Measurements from ENCODE around the gene NEMP1.
"Not testable (repeated sequence)": the region's sequence is repeated elsewhere in the genome, so short reads cannot be mapped to it uniquely, and the experiment has no call there.

Gene NEMP1, protein sequence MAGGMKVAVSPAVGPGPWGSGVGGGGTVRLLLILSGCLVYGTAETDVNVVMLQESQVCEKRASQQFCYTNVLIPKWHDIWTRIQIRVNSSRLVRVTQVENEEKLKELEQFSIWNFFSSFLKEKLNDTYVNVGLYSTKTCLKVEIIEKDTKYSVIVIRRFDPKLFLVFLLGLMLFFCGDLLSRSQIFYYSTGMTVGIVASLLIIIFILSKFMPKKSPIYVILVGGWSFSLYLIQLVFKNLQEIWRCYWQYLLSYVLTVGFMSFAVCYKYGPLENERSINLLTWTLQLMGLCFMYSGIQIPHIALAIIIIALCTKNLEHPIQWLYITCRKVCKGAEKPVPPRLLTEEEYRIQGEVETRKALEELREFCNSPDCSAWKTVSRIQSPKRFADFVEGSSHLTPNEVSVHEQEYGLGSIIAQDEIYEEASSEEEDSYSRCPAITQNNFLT

DNA sequence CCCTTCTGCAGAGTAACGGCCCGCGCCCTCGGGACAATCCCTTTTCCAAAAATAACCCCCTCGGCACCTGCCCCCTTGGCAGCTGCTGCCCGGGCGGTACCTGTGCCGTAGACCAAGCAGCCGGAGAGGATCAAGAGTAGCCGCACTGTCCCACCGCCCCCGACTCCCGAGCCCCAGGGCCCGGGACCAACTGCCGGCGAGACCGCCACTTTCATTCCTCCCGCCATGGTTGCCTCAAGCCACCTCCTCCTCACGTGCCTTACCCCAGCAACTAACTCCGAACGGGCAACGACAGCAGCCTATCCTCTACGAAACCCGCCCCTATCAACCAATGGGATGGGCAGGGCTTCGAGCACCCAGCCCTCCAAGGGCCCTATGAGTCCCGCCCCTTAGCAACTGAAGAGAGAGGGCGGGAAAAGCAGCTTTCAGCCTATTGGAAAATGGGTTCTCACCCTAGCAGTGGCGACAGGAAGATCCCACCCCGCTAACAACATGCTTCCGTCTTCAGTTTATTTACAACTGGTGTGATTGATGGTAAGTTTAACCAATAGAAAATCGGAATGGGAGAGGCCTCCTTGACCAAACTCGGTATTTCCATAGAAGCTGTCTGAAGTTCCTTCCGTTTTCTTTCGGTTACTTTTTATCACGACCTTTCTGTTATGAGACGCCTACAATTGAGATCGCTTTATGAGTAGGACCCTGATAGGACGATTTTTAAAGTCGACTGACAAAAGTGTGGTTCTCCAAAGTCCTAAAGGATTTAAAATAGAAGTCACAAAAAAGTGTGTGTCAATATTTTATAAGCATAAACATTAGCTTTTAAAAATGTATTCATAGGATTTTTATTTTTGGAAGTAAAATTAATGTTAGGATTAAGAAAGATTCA is at the start of gene NEMP1:
NEMP1 (minus strand) TSS at position 273 of the 886 bp plus-strand sequence; CDS start at position 227, 46 bp downstream.
- DNase-seq (ENCODE audit: low read depth, low spot score): peak; percentile 100

DNA sequence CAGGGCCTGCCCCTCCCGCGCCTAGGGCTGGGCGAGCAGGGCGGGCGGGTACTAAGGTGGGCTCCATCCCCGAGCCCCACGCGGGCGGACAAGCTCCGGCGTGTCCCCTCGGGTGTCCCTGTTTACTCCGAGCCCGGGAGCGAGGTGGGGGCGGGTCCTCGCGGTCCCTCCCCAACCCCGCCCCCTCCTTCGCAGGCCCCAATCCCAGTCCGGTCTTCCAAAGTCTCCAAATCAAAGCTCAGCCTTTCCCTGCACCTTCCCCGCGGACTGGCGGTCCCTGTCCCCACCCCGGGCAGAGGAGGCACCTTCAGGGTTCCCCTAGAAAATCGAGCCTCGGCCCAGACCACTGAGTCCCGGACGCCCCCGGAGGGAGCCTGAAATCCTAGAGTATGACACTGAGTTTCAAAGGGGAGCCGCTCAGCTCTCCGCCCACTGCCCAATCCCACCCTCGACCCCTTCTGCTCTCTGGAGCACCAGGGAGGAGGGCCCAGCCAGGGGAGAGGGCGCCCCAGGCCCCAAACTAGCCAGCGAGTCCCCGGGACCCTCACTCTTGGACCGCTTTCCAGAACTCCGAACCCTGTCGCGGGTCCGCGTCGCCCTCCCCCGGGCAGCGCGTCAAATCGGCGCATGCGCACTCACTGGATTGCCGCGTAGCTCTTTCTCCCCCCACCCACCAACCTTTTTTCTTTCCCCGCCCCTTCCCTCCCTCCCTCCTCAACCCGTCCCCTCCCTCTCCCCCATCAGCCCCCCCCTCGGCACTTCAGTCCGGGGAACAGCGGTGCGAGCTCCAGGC is 49.3 kb upstream of the NEMP1 start, which contains the start of gene LRP1:
LRP1 (plus strand) TSS at position 758 of the 793 bp plus-strand sequence. CDS start 482 bp downstream, outside the sequence.
- peak; percentile 93 for DNase-seq (ENCODE audit: low read depth, low spot score)

DNA sequence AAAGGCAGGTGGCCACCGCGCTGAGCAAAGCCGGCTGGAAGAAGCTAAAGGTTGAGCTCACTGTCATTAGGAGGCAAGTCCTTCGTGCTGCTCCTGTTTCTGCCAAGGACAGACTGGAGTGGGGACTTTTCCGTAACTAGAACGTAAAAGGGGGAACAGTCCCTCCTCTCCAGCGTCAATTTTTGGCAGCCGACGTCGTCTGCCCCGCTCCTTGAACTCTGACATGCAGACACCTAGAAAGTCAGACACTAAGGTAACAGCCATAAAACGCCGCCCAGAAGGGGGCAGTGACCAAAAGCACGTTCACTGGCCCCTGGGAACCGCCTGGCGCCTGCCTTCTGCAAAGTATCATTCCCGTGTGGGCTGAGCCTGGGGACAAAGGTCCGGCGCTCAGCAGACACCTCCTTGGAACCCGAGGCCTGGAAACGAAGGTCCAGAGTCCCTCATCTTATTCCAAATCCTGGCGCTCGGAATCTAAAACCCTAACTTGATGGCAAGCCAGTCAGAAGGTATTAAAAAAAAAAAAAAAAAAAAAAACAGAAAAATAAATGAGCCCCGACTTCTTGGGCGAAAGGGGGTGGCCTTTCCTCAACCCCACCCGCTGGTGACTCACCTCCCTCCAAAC is 48.6 kb upstream of the NEMP1 start:
- peak; percentile 59 for DNase-seq (ENCODE audit: low read depth, low spot score)

DNA sequence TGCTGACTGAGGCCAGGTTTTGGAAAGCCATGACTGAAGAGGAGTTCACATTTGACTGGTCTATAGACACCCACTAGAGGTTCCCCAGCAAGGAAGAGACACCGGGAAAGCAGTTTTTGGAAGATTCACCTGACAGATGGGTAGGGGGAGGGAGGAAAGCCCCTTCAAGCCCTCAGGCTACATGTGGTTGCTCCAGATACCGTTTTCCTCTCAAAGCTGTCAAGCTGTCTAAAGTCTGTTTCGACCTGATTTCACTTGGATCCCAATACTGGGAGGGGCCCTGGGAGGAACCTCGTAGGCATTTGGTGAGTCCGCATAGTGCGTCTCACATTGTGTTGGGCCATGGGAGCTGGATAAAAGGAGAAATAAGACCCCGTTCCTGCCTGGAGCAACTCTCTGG is 48.0 kb upstream of the NEMP1 start:
- DNase-seq (ENCODE audit: low read depth, low spot score): no peak

DNA sequence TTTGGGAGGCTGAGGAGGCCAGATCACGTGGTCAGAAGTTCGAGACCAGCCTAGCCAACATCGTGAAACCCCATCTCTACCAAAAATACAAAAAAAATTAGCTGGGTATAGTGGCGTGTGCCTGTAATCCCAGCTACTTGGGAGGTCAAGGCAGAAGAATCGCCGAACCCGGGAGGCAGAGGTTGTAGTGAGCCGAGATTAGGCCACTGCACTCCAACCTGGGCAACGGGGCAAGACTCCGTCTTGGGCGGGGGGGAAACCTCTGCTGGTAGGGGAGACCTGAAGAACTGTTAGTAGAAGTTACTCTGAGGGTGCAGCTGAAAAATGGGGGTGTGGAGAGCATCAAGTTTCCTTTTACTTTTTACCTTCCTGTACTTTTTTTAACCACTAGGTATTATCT is 47.5 kb upstream of the NEMP1 start:
- no peak for DNase-seq (ENCODE audit: low read depth, low spot score)

DNA sequence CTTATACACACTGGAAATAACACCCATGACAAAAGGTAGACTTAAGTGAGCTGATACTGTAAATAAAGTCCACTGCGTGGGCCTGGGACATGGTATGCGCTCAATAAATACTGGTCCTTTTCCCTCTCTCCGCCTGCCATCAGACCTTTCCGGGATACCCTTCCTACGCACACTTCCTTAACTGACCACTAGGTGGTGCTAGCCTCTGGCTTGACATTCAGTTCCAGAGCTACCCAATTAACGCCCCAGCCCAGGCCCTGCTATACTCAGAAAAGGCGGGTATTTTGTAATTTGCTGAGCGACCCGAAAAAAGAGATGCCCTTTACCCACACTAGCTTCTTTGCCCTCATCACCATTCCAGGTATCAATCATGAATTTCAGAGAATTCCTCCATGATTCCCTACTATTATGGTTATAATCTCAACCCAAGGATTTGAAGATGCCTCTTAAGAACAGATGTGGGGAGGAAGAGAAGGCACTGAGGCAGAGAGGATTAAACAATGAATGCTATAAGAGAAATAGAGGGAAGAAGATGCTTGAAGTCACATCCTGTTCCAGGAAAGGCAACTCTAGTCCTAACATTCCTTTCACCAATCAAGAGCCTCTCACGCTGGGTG is 45.8 kb upstream of the NEMP1 start:
- DNase-seq (ENCODE audit: low read depth, low spot score): peak; percentile 87

DNA sequence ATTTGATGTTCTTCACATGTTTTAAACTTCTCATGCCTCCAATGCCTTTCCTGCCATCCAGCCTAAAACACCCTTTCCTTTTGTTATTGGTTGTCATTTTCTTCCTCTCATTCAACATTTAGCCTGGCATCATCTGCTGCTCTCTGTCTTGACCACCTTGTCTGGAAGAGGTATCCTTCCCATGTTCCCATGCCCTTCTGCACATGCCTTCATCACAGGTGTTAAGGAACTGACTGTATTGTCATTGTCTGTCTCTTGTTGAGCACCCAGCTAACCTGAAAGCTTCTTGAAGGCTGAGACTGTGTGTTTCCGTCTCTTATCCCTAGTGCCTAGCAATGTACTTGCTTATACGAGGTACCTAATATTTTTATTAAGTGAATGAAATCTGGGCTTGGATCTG is 45.2 kb upstream of the NEMP1 start:
- no peak for DNase-seq (ENCODE audit: low read depth, low spot score)

DNA sequence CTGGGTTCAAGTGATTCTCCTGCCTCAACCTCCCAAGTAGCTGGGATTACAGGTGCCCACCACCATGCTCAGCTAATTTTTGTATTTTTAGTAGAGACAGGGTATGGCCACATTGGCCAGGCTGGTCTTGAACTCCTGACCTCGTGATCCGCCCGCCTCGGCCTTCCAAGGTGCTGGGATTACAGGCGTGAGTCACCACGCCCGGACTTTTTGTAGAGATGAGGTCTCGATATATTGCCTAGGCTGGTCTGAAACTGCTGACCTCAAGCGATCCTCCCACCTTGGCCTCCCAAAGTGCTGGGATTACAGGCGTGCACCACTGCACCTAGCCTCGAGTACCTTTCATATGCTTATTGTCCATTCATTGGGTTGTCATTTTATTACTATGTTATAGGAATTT is 42.1 kb upstream of the NEMP1 start:
- DNase-seq (ENCODE audit: low read depth, low spot score): not testable (repeated sequence)

DNA sequence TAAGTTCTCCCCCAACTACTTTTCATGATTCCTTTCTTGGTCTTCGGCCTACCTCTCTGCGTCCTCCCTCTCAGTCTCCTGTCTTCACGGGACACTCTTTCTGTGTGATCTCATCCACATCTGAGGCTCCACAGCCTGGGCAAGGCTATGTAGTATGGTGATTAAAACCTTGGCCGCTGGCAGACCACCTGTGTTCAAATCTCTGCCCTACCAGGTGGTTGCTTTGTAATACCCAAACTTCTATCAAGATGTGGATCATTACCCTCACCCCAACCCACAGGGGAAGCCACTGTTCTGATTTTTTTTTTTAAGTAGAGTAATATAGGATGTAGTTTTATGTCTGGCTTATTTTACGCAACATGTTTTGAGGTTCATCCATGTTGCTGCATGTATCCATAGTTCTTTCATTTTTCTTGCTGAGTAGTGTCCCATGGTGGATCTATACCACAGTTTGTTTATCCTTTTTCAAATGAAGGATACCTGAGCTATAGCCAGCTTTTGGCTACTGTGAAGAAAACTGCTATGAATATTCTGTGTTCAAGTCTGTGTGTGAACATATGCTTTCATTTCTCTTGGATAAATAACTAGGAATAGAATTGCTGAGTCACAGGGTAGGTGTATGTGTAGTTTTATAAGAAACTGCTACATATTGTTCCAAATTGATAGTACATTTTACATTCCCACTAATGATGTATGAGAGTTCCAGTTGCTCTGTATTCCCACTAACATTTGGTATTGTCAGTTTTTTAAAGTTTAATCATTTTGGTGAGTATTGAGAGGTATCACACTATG is 40.9 kb upstream of the NEMP1 start:
- DNase-seq (ENCODE audit: low read depth, low spot score): no peak

DNA sequence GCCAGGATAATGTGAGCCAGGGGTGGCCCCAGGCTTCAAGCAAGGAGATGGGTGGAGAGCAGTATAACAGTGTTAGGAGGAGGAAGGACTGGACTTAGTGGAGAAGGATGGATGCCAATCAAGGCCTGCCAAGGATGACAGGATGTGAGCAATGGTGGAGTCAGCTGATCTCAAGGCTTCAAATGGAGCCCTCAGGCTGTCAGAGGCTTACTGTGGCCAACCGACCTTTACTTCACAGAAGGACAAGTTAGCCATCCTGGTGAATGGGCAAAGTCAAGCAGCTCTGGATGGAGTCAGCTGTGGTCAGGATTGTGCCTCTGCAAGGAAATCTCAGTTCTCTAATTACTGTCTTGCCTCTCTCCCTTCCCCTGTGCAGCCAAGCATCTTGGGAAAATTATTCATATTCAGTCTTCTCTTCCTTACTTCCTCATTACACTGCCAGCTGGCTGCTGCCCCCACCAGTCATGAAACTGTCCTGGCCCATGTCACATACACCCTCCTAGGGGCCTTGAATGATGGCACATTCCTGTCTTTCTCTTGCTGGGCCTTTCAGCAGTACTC is 40.2 kb upstream of the NEMP1 start:
- no peak for DNase-seq (ENCODE audit: low read depth, low spot score)

DNA sequence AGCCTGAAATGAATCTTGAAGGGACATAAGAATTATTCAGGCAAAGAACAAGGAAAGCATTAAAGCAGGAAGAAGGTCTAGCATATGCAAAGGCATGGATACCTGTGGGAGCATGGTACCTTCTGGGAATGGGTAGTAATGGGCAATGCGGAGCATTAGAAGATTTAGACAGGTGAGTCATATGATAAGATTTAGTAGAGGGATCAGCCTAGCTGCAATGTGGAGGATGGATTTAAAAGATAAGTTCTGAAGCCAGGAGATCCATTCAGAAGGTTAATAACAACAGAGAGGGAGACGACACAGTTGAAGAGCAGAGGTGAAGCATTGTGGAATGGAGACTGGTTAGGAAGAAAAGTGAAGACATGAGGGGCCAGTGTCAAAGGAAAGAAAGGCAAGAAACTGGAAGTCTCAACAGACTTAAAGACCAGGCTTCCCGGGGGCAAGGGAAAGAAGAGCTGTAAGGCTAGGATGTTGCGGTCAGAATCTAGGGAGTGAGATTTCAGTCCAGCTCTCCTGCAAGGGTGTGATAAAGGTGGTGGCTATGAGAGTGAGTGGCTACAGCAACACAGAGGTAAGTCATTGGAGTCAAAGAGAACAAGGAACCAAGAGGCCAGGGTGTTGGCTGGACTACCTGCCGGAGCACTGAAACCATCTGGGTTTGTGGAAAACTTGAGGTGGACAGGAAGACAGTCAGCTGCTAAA is 38.1 kb upstream of the NEMP1 start:
- DNase-seq (ENCODE audit: low read depth, low spot score): no peak

DNA sequence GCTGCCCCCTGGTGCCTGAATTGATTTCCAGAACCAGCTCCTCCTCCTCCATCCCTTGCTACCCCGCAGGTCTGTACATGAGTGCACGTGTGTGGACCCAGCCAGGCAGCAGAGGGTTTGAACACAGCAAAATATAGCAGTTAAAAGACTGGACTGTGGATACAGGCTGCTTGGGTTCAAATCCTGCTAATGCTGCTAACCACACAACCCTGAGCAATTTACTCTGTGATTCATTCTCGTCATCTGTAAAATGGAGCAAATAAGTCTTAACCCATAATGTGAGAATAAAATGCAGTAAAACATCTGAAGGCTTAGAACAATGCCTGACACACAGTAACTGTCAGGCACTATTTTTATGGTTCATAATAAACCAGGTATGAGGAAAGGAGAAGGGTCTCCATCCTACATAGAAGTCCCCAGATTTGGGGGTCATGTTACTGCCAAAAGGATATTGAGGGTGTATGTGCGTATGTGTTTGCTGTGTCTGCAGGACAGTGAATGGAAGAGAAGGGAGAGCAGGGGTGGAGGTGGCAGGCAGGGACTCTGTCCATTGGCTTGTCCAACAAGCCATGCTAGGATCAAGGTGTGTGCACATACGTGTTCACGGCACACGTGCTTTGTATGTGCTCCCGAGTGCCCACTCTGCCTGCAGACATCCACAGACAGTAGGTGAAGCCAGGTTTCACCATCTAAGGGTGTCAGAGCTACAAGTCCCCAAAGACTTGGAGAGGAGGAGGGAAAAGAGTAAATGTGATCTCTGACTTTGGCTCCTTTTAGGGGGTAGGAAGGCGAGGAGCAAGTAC is 34.1 kb upstream of the NEMP1 start:
- DNase-seq (ENCODE audit: low read depth, low spot score): no peak

DNA sequence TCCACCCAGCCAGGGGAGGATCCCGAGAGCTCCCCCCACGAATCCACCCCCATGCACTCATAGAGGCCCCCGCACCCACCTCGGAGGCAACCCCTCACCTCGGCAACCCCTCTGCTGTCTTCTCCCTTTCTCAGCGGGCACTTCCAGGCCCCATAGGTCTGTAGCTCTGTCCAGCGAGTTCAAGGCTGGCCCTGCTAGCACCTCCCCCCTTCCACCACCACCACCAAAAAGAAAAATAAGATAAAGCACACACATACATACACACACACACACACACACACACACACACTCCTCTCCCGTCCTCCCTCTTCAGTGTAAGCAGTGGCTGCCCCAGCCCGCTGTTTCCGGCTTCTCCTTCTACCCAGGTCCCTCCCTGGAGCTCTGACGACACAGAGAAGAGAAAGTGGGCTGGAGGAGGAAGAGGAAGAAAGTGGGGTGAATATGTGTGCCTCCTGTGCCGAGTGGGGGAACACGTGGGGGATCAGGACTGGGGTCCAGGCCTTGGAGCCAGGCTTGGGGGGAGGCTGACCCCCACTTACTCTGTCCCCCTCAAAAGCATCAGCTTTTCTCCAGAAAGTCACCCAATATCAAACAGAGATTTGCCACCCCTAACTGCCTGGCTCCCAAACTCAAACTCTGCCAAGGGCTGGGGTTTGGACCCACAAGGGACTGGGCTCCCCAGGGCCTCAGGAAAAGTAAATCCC is 32.6 kb upstream of the NEMP1 start, which contains the start of gene STAT6:
STAT6 (minus strand) TSS at position 332 of the 704 bp plus-strand sequence. CDS start 3,084 bp downstream, outside the sequence.
- peak; percentile 59 for DNase-seq (ENCODE audit: low read depth, low spot score)

DNA sequence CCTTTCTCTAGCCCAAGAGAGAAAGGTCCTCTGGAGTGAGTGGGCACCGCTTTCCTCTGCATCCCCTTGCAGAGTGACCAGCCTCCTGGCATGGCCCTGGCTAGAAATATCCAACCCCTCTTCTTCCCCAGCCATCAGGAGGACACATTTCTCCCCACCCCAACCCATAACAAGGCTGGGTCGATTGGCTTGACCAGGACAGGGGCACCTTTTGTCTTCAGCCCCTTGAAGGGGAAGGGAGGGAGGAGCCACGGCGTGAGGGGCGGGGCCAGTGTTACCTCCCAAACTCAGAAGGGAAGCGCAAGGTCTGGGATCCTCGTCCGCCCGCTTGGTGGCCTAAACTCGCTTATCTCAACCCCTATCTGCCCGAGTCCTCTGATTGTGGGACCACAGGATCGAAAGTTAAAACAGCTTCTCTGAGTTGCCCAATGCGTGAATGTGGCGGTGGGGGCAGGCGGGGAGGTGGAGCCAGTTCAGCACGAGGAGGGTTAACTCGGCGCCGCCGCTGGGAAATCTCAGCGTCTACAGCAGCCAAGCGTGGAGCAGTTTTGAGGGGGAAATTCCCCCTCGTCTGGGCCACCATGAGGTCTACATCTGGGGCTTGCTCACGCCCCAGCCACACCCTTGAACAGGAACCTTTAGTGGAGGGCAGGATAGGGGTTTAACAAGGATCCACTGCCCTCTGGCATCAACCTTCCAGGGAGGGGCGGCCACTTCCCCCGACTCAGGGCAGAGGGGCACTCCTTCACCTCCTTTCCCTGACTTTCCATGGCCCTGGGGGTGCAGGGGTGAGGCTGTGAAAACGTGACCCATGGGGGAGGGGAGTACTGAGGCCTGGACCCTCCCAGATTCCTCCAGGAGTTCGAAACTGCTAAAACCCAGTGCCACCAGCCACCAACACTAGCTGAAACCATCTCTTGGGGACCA is 31.8 kb upstream of the NEMP1 start:
- peak; percentile 39 for DNase-seq (ENCODE audit: low read depth, low spot score)

DNA sequence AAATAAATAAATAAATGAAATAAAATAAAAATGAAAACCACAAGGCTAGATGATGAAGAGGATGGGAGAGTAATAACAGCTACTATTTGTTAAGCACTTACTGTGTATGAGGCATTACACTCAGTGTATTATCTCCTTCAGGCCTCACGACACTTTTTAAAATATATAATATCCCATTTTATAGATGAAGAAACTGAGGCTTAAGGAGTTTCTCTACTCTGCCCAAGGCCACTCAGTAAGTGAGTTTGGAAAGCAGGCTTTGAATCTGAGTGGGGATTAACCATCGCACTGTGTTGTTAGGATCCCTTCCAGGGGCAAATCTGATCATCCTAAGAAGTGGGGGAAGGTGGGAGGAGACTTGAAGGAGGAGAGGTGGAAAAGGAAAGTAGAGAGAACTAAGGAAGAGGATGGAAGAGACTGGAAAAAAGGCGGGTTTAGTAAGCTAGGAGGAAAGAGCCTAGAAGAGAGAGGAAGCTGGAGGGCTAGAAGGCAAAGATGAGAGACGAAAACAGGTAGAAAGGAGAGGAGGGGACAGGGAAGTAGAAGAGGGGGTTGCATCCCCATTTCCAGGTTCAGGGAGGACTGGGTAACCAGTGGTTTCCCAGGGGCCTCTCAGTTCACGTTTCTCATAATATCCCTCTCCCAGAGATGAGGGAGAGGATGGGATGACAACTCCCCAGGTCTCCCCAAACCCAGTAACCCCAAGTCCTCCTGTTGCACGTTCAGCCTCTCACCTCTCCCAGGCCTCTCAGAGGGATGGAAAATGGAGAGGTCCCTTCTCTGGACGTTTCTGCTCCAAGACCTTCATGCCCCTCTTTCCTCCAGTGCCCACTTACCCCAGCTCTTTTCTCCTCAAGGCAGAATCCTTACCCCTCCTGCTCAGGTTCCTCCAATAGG is 30.9 kb upstream of the NEMP1 start:
- DNase-seq (ENCODE audit: low read depth, low spot score): no peak

Measured in astrocyte of the hippocampus (primary cell).